LNCAP (cell line): ENCODE results near the gene MEIOC.

Experiments used
- TF ChIP-seq, protein P1 (sequence below): fragments of 450-650 bp; IDR thresholded peaks from 2 replicates; pipeline ENCODE4 v1.5.1; 2017; ENCODE audit warnings: mild to moderate bottlenecking

MEIOC gene

DNA sequence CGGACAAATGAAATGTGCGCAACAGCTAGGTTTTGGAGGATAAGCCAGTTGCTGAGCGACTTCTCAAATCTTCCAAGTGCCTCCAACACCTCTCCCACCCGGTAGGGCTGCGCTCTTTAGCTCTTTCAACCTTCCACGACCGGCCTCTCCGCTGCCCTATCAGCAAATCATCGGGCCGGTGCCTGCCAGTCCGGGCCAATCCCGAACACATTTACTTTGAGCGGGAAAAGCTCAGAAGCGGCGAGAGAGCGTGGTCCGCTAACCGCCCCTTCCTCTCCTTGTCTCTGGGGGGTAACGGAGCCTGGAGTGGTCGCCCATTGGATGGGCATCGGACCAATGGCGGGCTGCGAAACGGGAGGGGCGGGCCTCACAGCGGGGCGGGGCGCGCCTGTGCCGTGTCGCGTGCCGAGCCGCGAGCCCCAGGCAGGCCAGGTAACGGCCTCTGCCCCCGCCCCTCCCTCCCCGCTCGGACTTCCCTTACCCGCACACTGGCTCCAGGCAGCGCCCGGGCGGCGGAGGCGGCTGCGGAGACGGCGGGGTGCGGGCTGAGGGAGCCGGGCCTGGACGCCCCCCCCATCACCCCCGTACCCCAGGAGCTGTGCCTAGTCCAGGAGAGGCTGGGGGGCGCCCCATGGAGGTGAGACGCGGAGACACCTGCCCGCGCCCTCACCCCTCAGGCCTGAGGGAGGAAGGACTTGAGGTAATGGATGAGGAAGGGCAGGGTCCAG, at the start of gene MEIOC:
MEIOC (plus strand) TSS at position 486 of the 728 bp plus-strand sequence; CDS start at position 632, 146 bp downstream.
- TF ChIP-seq, protein P1, sequence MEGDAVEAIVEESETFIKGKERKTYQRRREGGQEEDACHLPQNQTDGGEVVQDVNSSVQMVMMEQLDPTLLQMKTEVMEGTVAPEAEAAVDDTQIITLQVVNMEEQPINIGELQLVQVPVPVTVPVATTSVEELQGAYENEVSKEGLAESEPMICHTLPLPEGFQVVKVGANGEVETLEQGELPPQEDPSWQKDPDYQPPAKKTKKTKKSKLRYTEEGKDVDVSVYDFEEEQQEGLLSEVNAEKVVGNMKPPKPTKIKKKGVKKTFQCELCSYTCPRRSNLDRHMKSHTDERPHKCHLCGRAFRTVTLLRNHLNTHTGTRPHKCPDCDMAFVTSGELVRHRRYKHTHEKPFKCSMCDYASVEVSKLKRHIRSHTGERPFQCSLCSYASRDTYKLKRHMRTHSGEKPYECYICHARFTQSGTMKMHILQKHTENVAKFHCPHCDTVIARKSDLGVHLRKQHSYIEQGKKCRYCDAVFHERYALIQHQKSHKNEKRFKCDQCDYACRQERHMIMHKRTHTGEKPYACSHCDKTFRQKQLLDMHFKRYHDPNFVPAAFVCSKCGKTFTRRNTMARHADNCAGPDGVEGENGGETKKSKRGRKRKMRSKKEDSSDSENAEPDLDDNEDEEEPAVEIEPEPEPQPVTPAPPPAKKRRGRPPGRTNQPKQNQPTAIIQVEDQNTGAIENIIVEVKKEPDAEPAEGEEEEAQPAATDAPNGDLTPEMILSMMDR: no peak

DNA sequence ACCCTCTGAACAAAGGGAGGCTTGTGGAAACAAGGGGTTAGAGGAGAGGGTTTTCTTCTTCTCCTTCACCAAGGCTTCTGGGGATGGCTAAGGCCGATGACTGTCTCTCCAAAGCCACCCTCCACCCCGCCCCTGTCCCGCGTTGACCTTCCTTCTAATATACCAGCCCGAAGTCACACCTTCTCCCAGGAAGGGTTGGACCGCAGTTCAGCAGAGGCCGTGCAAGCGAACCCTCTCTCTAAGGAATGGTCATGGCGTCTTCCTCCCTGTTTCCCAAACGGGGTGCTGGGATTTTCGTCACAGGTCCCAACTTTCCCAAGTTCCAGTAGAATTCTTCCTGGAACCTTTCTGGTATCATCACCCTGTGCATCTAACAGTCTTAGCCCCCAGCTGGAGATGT, 49.6 kb upstream of the MEIOC start:
- TF ChIP-seq, protein P1: no peak

DNA sequence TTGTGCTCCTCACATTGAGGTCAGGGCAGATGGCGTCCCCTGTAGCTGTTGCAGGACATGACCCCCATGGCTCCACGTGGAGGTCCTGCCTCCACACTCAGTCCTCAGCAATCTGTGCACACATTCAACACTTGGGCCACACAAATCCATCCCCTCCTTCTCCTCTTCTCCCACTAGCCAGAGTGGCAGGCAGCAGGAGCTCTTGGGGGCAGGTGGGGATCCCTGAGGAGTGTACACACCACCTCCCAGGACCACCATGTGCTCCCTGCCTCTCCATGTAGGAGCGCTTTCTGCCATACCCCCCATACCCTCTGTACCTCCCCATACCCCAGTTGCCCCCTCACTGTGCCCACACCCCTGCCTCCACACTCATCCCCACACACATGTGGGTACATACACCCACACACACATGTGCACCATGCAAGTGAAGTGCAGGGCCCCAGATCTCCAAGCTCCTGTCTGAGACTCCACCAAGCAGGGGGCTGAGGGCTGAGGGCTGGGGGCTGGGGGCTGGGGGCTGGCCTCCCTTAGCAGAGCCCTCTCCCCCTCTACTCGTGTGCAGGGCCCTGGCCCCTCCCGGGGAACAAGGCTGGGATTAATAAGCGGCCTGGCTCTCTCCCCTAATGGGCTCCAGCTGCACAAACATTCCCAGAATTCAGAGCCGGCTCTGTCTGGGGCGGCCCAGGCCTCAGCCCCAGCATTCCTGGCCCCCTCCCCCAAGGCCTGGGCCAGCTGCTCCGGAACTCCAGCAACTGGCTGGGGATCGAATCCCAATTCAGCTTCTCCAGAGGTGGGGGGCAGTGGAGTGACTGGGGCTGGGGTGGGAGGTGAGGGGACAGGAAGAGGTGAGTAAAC, 48.2 kb upstream of the MEIOC start:
- TF ChIP-seq, protein P1: no peak

DNA sequence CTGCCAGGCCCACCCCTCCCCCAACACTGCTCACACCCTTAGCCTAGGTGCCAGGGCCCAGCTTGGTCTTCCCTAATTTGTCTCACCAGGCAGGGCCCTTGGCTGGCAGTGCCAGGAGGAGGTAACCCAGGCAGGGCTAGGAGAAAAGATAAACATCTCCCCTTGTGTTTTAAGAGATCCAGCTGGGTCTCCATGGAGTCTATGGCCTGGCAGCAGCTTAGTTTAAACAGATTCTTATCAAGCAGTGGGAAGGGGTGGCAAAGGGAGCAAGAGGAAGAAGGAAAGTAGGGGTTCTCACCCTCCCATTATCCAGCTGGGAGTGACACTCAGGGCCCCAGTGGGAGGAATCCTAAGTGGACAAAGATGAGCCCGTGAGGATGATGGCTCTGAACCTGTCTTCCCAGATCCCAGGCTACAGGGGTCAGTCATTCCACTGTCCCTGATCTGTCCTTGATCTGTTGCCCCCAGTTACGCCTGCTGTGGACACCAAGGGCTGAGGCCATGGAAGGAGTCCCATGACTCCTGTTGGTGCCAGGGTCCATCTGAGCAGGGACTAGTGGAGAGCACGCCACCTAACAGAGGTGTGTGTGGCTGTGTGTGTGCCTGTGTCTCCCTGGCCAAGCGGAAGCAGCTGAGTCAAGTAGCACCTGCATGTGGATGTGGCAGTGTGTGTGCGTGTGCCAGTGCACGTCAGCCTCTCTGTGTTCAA, 47.4 kb upstream of the MEIOC start:
- TF ChIP-seq, protein P1: no peak

DNA sequence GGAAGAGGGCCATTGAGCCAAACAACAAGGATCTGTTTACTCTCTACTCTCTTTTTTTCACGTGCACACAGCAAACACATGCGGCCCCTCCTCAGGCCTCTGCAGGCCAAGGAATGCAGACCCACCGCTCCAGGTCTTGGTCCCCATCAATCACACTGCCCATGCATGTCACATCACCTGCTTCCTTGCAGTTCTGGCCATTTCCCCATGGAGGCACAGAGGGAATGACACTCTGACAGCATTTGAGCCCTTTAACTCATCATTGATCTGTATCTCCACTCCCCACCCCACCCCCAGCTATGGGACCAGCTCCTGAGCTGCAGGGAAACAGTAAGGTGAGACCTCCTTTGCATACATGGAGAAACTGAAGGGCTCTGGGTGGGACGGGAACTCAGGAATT, 45.9 kb upstream of the MEIOC start:
- TF ChIP-seq, protein P1: no peak

DNA sequence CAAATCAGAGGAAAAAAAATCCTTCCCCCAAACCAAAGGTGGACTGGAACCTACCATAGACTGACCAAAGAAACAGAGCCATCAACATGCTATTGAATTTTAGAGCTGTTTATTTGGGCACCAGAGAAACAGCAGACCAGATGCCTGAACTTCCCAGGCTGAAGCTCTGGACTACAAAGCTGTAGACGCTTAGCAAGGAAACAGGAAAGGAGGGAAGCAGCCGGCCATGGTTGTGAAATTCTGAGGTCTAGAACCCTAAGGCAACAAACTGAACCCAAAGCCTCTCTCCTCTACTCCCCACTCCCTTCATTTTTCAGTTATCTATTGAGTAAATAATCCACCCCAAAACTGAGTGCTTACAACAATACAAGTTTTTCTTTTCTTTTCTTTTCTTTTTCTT, 45.4 kb upstream of the MEIOC start:
- TF ChIP-seq, protein P1: no peak

DNA sequence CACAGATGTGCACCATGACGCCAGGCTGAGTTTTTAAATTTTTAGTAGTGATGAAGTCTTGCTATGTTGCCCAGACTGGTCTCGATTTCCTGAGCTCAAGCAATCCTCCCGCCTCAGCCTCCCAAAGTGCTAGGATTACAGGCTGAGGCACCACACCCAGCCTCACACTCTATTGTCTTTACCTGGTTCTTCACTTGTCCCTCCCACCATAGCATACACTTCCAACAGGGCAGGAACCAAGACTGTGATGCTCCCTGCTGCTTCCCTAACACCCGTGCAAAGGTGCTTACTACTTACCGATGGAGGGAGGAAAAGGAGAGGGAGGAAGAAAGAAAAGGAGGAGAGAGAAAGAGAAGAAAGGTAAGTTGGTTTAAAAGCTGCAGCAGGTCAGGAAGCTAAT, 41.4 kb upstream of the MEIOC start:
- TF ChIP-seq, protein P1: no peak
